B cell (primary cell): ENCODE results near the gene FAF1. TPM values are rescaled to one million over a fixed set of nuclear protein-coding genes. Genes with fewer than 3 reads are reported as not detected.

ENCODE experiments used
- ATAC-seq: fragments of 200-7000 bp; cut with Tn5 transposase; one replicate; pipeline ENCODE4 v1.10.0; 2021; ENCODE audit warnings: low read depth, mild to moderate bottlenecking, moderate number of reproducible peaks, moderate library complexity
- CTCF ChIA-PET: fragments of 350-600 bp; sonication (Branson Sonifier 250); formaldehyde crosslinking; loops from one replicate; lab custom pipeline; 2021; ENCODE audit warnings: antibody characterized with exemption, inconsistent platforms; lab: Charles Lee
- POLR2A ChIA-PET: fragments of 350-600 bp; sonication (Branson Sonifier 250); formaldehyde crosslinking; loops from one replicate; lab custom pipeline; 2021; ENCODE audit warnings: antibody characterized with exemption; lab: Charles Lee
- DNase-seq: peaks from one replicate; pipeline ENCODE4 v3.0.0; 2013
- H2AFZ ChIP-seq: 2 replicates; pipeline ENCODE4 v1.6.1; 2012; ENCODE audit warnings: mild to moderate bottlenecking, low read depth, low read length; ENCODE audit not compliant: insufficient read depth, poor library complexity, severe bottlenecking
- H3K27ac ChIP-seq, 2 donors: 1 replicate in 1 of 2; 2 replicates in 1 of 2; pipeline ENCODE4 v1.5.1; 2012 to 2013; ENCODE audit warnings: low read length in 2 of 2, mild to moderate bottlenecking in 2 of 2, moderate library complexity in 1 of 2
- H3K27me3 ChIP-seq, 4 experiments: fragments of 200-600 bp in 1 of 4; sonication (generic) in 1 of 4; replicated peaks in 1 of 4; 1 replicate in 2 of 4; 2 replicates in 2 of 4; pipeline versions ENCODE4 v1.6.1 to v1.7.0; 2013 to 2016; ENCODE audit warnings: low read length in 3 of 4, mild to moderate bottlenecking in 2 of 4, mixed read lengths in 1 of 4, moderate library complexity in 1 of 4; ENCODE audit not compliant: insufficient read depth in 4 of 4, control insufficient read depth in 3 of 4; ENCODE audit errors: control extremely low read depth in 1 of 4
- H3K36me3 ChIP-seq, 2 experiments: replicated peaks in 1 of 2; 1 replicate in 1 of 2; 2 replicates in 1 of 2; pipeline versions ENCODE4 v1.6.1 to v1.7.1; 2013; ENCODE audit warnings: low read length in 1 of 2; ENCODE audit not compliant: insufficient read depth in 2 of 2, control insufficient read depth in 1 of 2; ENCODE audit errors: control extremely low read depth in 1 of 2, extremely low read depth in 1 of 2
- H3K4me1 ChIP-seq, 2 donors: fragments of 200-600 bp in 1 of 2; sonication (generic) in 1 of 2; 1 replicate in 1 of 2; 2 replicates in 1 of 2; pipeline versions ENCODE4 v1.5.1 to v1.6.1; 2013 to 2017; ENCODE audit warnings: low read length in 2 of 2; ENCODE audit not compliant: control insufficient read depth in 2 of 2, insufficient read depth in 2 of 2
- H3K4me2 ChIP-seq: replicated peaks from 2 replicates; pipeline ENCODE3; 2012; ENCODE audit warnings: mild to moderate bottlenecking, low read depth, low read length; ENCODE audit not compliant: poor library complexity, severe bottlenecking
- H3K4me3 ChIP-seq, 5 experiments: fragments of 200-600 bp in 1 of 5; sonication (generic) in 1 of 5; 1 replicate in 3 of 5; 2 replicates in 2 of 5; pipeline versions ENCODE4 v1.5.1 to v1.7.0; 2011 to 2016; ENCODE audit warnings: low read length in 4 of 5, mild to moderate bottlenecking in 4 of 5, low read depth in 2 of 5, control low read depth in 1 of 5, moderate library complexity in 1 of 5; ENCODE audit not compliant: insufficient read depth in 1 of 5; ENCODE audit errors: control extremely low read depth in 1 of 5, extremely low read depth in 1 of 5
- H3K79me2 ChIP-seq: fragments of 200-600 bp; sonication (generic); one replicate; pipeline ENCODE4 v1.6.0; 2016; ENCODE audit warnings: low read length; ENCODE audit not compliant: control insufficient read depth, insufficient read depth
- H3K9ac ChIP-seq: fragments of 200-600 bp; sonication (generic); 2 replicates; pipeline ENCODE4 v1.6.1; 2017; ENCODE audit warnings: mild to moderate bottlenecking, low read length, moderate library complexity
- H3K9me3 ChIP-seq, 3 donors: one replicate each; pipeline versions ENCODE4 v1.6.1 to v1.7.1; 2013; ENCODE audit warnings: low read length in 2 of 3; ENCODE audit not compliant: control insufficient read depth in 2 of 3, insufficient read depth in 1 of 3; ENCODE audit errors: control extremely low read depth in 1 of 3
- H4K20me1 ChIP-seq: 2 replicates; pipeline ENCODE4 v1.6.0; 2012; ENCODE audit warnings: mild to moderate bottlenecking, low read length; ENCODE audit not compliant: insufficient read depth, control insufficient read depth, poor library complexity, severe bottlenecking
- H3K27ac Mint-ChIP-seq: one replicate; pipeline ENCODE4 v1.8.0; 2021; ENCODE audit warnings: mixed read lengths
- H3K27me3 Mint-ChIP-seq: one replicate; pipeline ENCODE4 v1.8.0; 2021; ENCODE audit warnings: mixed read lengths
- H3K4me1 Mint-ChIP-seq: one replicate; pipeline ENCODE4 v1.8.0; 2021; ENCODE audit warnings: mixed read lengths
- H3K4me3 Mint-ChIP-seq: one replicate; pipeline ENCODE4 v1.8.0; 2021; ENCODE audit warnings: mixed read lengths
- H3K9me3 Mint-ChIP-seq: one replicate; pipeline ENCODE4 v1.8.0; 2022; ENCODE audit warnings: mixed read lengths; ENCODE audit not compliant: insufficient read depth
- EZH2 ChIP-seq: IDR thresholded peaks from 2 replicates; pipeline ENCODE4 v1.6.1; 2012; ENCODE audit warnings: borderline replicate concordance, low read depth, mild to moderate bottlenecking, moderate library complexity, low read length; ENCODE audit not compliant: insufficient read depth, poor library complexity, severe bottlenecking
- WGBS: methylation state at CpG from one replicate; pipeline ENCODE4 v1.1.5; 2013; ENCODE audit warnings: missing lambda C conversion rate; ENCODE audit not compliant: insufficient coverage; 5-methylcytosine and 5-hydroxymethylcytosine counted together
- intact Hi-C: fragments of 100-400 bp; cut with micrococcal nuclease; formaldehyde crosslinking; loops from one replicate; pipeline ENCODE4 v1.10.0; 2022
- polyA plus RNA-seq: library from polyadenylated mRNA; depleted of rRNA; stranded (reverse); fragments of >200 nt; gene quantifications from 2 replicates; pipeline ENCODE4 v1.2.3, GENCODE V29; 2012
- total RNA-seq, 2 donors: library from RNA; stranded (reverse); fragments of 120-200 nt in 1 of 2; gene quantifications; 1 replicate in 1 of 2; 2 replicates in 1 of 2; pipeline versions ENCODE4 v1.2.3 to v1.2.4, GENCODE V29; 2013 to 2022
- TF ChIP-seq, protein P1 (sequence below): fragments of 200-600 bp; IDR thresholded peaks from one replicate; pipeline ENCODE4 v1.8.0; 2022; ENCODE audit warnings: antibody characterized with exemption, mild to moderate bottlenecking

Gene FAF1
- total and polyA plus RNA-seq, 2 donors (not counting 1 experiment from before 2014, with no cell fraction given): 10.1 to 58.4 TPM

DNA sequence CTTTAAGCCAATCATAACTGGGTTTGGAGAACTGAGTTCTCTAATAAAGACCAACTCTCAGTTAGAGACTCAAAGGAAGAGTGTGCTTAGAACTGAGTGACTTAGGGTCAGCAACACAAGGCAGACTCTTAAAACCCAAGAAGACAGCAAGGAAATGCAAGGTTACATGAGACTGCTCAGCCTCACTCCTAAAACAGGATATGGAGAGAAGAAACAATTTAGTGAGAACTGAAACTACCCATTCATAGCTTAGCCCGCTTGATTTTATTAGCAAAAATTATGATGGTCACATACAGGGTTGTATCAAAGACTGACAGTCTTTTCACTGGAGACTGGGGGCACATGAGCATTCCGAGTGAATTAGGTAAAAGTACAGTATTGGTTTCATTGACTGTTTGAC lies 457.9 kb downstream of the FAF1 start:
- Histone ChIP-seq H3K9ac (no peak overlapping the region), H3K36me3 (peaks cover 2 to 6% of the 10 kb centered on the region in 2 experiments), H2AFZ (no peak overlapping the region), H3K4me2 (no peak overlapping the region), H3K4me1 (peaks cover 0 to 7% of the 10 kb centered on the region in 2 donors), H3K4me3 (no peak overlapping the region), H3K79me2 (no peaks in the 10 kb centered on the region), H3K27ac (no peak overlapping the region), H3K27me3 (no peaks in the 10 kb centered on the region), H4K20me1 (no peaks in the 10 kb centered on the region), H3K9me3 (peaks cover 4 to 9% (median 5%) of the 10 kb centered on the region in 3 donors)
- POLR2A ChIA-PET: no interaction called here
- Mint-ChIP-seq H3K4me3 (no peak overlapping the region), H3K27ac (no peak overlapping the region), H3K9me3 (peaks cover 5% of the 10 kb centered on the region), H3K27me3 (no peaks in the 10 kb centered on the region), H3K4me1 (peaks cover 6% of the 10 kb centered on the region)
- ATAC-seq (no peak), DNase-seq (no peak)
- intact Hi-C loops: no loop called here
- CTCF ChIA-PET: no interaction called here
- WGBS: no CpG with 5 or more reads among the region's 2 CpGs
- no peak for TF ChIP-seq EZH2

- no peak for TF ChIP-seq EZH2
- TF ChIP-seq, protein P1, sequence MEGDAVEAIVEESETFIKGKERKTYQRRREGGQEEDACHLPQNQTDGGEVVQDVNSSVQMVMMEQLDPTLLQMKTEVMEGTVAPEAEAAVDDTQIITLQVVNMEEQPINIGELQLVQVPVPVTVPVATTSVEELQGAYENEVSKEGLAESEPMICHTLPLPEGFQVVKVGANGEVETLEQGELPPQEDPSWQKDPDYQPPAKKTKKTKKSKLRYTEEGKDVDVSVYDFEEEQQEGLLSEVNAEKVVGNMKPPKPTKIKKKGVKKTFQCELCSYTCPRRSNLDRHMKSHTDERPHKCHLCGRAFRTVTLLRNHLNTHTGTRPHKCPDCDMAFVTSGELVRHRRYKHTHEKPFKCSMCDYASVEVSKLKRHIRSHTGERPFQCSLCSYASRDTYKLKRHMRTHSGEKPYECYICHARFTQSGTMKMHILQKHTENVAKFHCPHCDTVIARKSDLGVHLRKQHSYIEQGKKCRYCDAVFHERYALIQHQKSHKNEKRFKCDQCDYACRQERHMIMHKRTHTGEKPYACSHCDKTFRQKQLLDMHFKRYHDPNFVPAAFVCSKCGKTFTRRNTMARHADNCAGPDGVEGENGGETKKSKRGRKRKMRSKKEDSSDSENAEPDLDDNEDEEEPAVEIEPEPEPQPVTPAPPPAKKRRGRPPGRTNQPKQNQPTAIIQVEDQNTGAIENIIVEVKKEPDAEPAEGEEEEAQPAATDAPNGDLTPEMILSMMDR: no peak
- POLR2A ChIA-PET: no interaction called here
- peaks cover 0 to under 1% of the 10 kb centered on the region in 2 donors for H3K4me1 ChIP-seq
These were observed 463.1 kb downstream of the FAF1 start for GRCh38 chr1:50497007-50497406.

More at GRCh38 chr1:50497007-50497406, 463.1 kb downstream of the FAF1 start:
- intact Hi-C loops: no loop called here
- Histone ChIP-seq H3K36me3 (no peaks in the 10 kb centered on the region), H3K9me3 (peaks cover 6 to 13% (median 13%) of the 10 kb centered on the region in 3 donors), H3K79me2 (no peaks in the 10 kb centered on the region), H3K9ac (no peak overlapping the region), H3K4me2 (no peak overlapping the region), H3K27ac (no peak overlapping the region), H4K20me1 (no peaks in the 10 kb centered on the region), H3K27me3 (no peaks in the 10 kb centered on the region), H2AFZ (no peak overlapping the region), H3K4me3 (no peak overlapping the region)
- Mint-ChIP-seq H3K4me3 (no peak overlapping the region), H3K27ac (no peak overlapping the region), H3K9me3 (no peaks in the 10 kb centered on the region), H3K27me3 (no peaks in the 10 kb centered on the region), H3K4me1 (peaks cover under 1% of the 10 kb centered on the region)
- CTCF ChIA-PET: no interaction called here
- DNase-seq (no peak), ATAC-seq (no peak)
- WGBS: no CpG with 5 or more reads among the region's 1 CpG
